Testis (tissue), 2 donors: ENCODE measurements around the gene CBX8.

Experiments used
- CTCF ChIP-seq, 3 experiments: fragments of 450-650 bp in 2 of 3; fragments of 200-600 bp in 1 of 3; sonication (generic) in 1 of 3; IDR thresholded peaks; one replicate each; pipeline ENCODE4 v1.5.1; 2016 to 2019; ENCODE audit warnings: antibody characterized with exemption in 3 of 3, mild to moderate bottlenecking in 2 of 3, moderate library complexity in 1 of 3
- POLR2A ChIP-seq: fragments of 450-650 bp; IDR thresholded peaks from one replicate; pipeline ENCODE4 v1.6.1; 2017; ENCODE audit warnings: antibody characterized with exemption, mild to moderate bottlenecking, moderate library complexity

- TF ChIP-seq POLR2A (no peak), CTCF (IDR thresholded peaks at IDR 0.05) (no peak)
Measured at GRCh38 chr17:79790805-79791734, 5.8 kb downstream of the CBX8 start.
